ENCODE results near the gene AFAP1L2. TPM values are rescaled to one million over a fixed set of nuclear protein-coding genes. Genes with fewer than 3 reads are reported as not detected.

The AFAP1L2 gene
- total RNA-seq, 1 experiment from 2014 or later, result 17.1 TPM

- no peak for DNase-seq (ENCODE audit: low read depth)
These were observed 129.5 kb downstream of the AFAP1L2 start for GRCh38 chr10:114274616-114275453.

- DNase-seq (ENCODE audit: low read depth), result no peak
These were observed 130.4 kb downstream of the AFAP1L2 start for GRCh38 chr10:114273910-114274309.

GRCh38 chr10:114272696-114273095 is 131.6 kb downstream of the AFAP1L2 start:
- no peak for DNase-seq (ENCODE audit: low read depth)

- peak; percentile 90 for DNase-seq (ENCODE audit: low read depth)
These were observed 132.5 kb downstream of the AFAP1L2 start for GRCh38 chr10:114271779-114272167.

GRCh38 chr10:114271075-114271778 is 133.1 kb downstream of the AFAP1L2 start:
- DNase-seq (ENCODE audit: low read depth), result peak; percentile 83

GRCh38 chr10:114266521-114266920 is 137.8 kb downstream of the AFAP1L2 start:
- peak; percentile 69 for DNase-seq (ENCODE audit: low read depth)

- no peak for DNase-seq (ENCODE audit: low read depth)
These were observed 138.8 kb downstream of the AFAP1L2 start for GRCh38 chr10:114265392-114266053.

GRCh38 chr10:114262496-114262895 is 141.8 kb downstream of the AFAP1L2 start:
- no peak for DNase-seq (ENCODE audit: low read depth)

- peak; percentile 77 for DNase-seq (ENCODE audit: low read depth)
These were observed 143.2 kb downstream of the AFAP1L2 start for GRCh38 chr10:114261076-114261475.

- DNase-seq (ENCODE audit: low read depth), result no peak
These were observed 143.9 kb downstream of the AFAP1L2 start for GRCh38 chr10:114260366-114260765.

GRCh38 chr10:114259824-114260223 is 144.5 kb downstream of the AFAP1L2 start:
- DNase-seq (ENCODE audit: low read depth), result no peak

GRCh38 chr10:114258274-114258840 is 145.9 kb downstream of the AFAP1L2 start:
- DNase-seq (ENCODE audit: low read depth), result no peak

- no peak for DNase-seq (ENCODE audit: low read depth)
These were observed 146.8 kb downstream of the AFAP1L2 start for GRCh38 chr10:114257498-114257897.

GRCh38 chr10:114256822-114257221 is 147.5 kb downstream of the AFAP1L2 start:
- peak; percentile 27 for DNase-seq (ENCODE audit: low read depth)

GRCh38 chr10:114256008-114256765 is 148.1 kb downstream of the AFAP1L2 start:
- DNase-seq (ENCODE audit: low read depth), result no peak

- DNase-seq (ENCODE audit: low read depth), result no peak
These were observed 149.1 kb downstream of the AFAP1L2 start for GRCh38 chr10:114255227-114255626.

GRCh38 chr10:114252883-114253282 is 151.4 kb downstream of the AFAP1L2 start:
- DNase-seq (ENCODE audit: low read depth), result no peak

GRCh38 chr10:114252092-114252491 is 152.2 kb downstream of the AFAP1L2 start:
- no peak for DNase-seq (ENCODE audit: low read depth)

GRCh38 chr10:114250716-114251115 is 153.6 kb downstream of the AFAP1L2 start:
- no peak for DNase-seq (ENCODE audit: low read depth)

GRCh38 chr10:114250236-114250635 is 154.1 kb downstream of the AFAP1L2 start:
- DNase-seq (ENCODE audit: low read depth), result no peak

- DNase-seq (ENCODE audit: low read depth), result no peak
These were observed 157.5 kb downstream of the AFAP1L2 start for GRCh38 chr10:114246679-114247305.

Data from Daoy (cell line).